SH-SY5Y (cell line): ENCODE results near the gene GJB2.

Experiments
- GATA2 ChIP-seq: IDR thresholded peaks from 2 replicates; pipeline ENCODE4 v1.6.1; 2011; ENCODE audit warnings: mild to moderate bottlenecking, low read depth, low read length
- GATA3 ChIP-seq: IDR thresholded peaks from 2 replicates; pipeline ENCODE4 v1.6.1; 2011; ENCODE audit warnings: low read depth, mild to moderate bottlenecking, low read length, moderate library complexity

The GJB2 gene

GRCh38 chr13:20142927-20143480, 49.7 kb downstream of the GJB2 start:
- TF ChIP-seq GATA3 (no peak), GATA2 (no peak)

- TF ChIP-seq GATA2 (no peak), GATA3 (no peak)
Observed at GRCh38 chr13:20142023-20142926, 50.5 kb downstream of the GJB2 start.

GRCh38 chr13:20141238-20142022, 51.3 kb downstream of the GJB2 start:
- no peak for TF ChIP-seq GATA2
- TF ChIP-seq GATA3, result no peak

- no peak for TF ChIP-seq GATA3
Observed at GRCh38 chr13:20140487-20140886, 52.3 kb downstream of the GJB2 start.

- TF ChIP-seq GATA3 (no peak), GATA2 (no peak)
Observed at GRCh38 chr13:20137875-20138274, 54.9 kb downstream of the GJB2 start.
